ENCODE data around the gene PTPRU.
"Not testable (repeated sequence)": the region's sequence is repeated elsewhere in the genome, so short reads cannot be mapped to it uniquely, and the experiment has no call there.

DNA sequence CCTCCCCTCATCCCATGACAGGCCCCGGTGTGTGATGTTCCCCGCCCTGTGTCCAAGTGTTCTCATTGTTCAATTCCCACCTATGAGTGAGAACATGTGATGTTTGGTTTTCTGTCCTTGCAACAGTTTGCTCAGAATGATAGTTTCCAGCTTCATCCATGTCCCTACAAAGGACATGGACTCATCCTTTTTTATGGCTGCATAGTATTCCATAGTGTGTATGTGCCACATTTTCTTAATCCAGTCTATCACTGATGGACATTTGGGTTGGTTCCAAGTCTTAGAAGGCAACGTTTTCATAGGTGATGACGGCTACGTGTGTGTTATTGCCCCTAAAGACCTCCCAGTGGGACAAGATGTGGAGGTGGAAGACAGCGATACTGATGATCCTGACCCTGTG lies 65.4 kb downstream of the PTPRU start:
- not testable (repeated sequence) for TF ChIP-seq BCL11A (tag by site-specific recombination; IDR thresholded peaks at IDR 0.05; ENCODE audit: low read depth); GLI4 (tag by site-specific recombination; IDR thresholded peaks at IDR 0.05); ZNF223 (tag by site-specific recombination; IDR thresholded peaks at IDR 0.05); HOXA7 (CRISPR knock-in tag; IDR thresholded peaks at IDR 0.05; ENCODE audit: borderline replicate concordance); ZNF354C (tag by site-specific recombination; IDR thresholded peaks at IDR 0.05; ENCODE audit: borderline replicate concordance, low read depth); ZNF10 (tag by site-specific recombination; IDR thresholded peaks at IDR 0.05); ZFP37 (tag by site-specific recombination; IDR thresholded peaks at IDR 0.05)
- TF ChIP-seq, protein P1, sequence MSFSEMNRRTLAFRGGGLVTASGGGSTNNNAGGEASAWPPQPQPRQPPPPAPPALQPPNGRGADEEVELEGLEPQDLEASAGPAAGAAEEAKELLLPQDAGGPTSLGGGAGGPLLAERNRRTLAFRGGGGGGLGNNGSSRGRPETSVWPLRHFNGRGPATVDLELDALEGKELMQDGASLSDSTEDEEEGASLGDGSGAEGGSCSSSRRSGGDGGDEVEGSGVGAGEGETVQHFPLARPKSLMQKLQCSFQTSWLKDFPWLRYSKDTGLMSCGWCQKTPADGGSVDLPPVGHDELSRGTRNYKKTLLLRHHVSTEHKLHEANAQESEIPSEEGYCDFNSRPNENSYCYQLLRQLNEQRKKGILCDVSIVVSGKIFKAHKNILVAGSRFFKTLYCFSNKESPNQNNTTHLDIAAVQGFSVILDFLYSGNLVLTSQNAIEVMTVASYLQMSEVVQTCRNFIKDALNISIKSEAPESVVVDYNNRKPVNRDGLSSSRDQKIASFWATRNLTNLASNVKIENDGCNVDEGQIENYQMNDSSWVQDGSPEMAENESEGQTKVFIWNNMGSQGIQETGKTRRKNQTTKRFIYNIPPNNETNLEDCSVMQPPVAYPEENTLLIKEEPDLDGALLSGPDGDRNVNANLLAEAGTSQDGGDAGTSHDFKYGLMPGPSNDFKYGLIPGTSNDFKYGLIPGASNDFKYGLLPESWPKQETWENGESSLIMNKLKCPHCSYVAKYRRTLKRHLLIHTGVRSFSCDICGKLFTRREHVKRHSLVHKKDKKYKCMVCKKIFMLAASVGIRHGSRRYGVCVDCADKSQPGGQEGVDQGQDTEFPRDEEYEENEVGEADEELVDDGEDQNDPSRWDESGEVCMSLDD (tag by site-specific recombination; IDR thresholded peaks at IDR 0.05), result not testable (repeated sequence)
- TF ChIP-seq, protein P2, sequence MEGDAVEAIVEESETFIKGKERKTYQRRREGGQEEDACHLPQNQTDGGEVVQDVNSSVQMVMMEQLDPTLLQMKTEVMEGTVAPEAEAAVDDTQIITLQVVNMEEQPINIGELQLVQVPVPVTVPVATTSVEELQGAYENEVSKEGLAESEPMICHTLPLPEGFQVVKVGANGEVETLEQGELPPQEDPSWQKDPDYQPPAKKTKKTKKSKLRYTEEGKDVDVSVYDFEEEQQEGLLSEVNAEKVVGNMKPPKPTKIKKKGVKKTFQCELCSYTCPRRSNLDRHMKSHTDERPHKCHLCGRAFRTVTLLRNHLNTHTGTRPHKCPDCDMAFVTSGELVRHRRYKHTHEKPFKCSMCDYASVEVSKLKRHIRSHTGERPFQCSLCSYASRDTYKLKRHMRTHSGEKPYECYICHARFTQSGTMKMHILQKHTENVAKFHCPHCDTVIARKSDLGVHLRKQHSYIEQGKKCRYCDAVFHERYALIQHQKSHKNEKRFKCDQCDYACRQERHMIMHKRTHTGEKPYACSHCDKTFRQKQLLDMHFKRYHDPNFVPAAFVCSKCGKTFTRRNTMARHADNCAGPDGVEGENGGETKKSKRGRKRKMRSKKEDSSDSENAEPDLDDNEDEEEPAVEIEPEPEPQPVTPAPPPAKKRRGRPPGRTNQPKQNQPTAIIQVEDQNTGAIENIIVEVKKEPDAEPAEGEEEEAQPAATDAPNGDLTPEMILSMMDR (tag by site-specific recombination; IDR thresholded peaks at IDR 0.05), result not testable (repeated sequence)
- TF ChIP-seq, protein P3, sequence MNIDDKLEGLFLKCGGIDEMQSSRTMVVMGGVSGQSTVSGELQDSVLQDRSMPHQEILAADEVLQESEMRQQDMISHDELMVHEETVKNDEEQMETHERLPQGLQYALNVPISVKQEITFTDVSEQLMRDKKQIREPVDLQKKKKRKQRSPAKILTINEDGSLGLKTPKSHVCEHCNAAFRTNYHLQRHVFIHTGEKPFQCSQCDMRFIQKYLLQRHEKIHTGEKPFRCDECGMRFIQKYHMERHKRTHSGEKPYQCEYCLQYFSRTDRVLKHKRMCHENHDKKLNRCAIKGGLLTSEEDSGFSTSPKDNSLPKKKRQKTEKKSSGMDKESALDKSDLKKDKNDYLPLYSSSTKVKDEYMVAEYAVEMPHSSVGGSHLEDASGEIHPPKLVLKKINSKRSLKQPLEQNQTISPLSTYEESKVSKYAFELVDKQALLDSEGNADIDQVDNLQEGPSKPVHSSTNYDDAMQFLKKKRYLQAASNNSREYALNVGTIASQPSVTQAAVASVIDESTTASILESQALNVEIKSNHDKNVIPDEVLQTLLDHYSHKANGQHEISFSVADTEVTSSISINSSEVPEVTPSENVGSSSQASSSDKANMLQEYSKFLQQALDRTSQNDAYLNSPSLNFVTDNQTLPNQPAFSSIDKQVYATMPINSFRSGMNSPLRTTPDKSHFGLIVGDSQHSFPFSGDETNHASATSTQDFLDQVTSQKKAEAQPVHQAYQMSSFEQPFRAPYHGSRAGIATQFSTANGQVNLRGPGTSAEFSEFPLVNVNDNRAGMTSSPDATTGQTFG (tag by site-specific recombination; IDR thresholded peaks at IDR 0.05; ENCODE audit: borderline replicate concordance), result not testable (repeated sequence)
